C4-2B (cell line): ENCODE data around the gene AFF3.

Experiments used
- H3K27ac ChIP-seq: fragments of 450-650 bp; 2 replicates; pipeline ENCODE4 v1.5.1; 2017
- ZFX ChIP-seq: fragments of 450-650 bp; IDR thresholded peaks from 2 replicates; pipeline ENCODE4 v1.6.1; 2017
- TF ChIP-seq, protein P1 (sequence below): fragments of 450-650 bp; conservative IDR thresholded peaks from 2 replicates; pipeline ENCODE4 v1.5.1; 2017; ENCODE audit warnings: mild to moderate bottlenecking

AFF3 gene

DNA sequence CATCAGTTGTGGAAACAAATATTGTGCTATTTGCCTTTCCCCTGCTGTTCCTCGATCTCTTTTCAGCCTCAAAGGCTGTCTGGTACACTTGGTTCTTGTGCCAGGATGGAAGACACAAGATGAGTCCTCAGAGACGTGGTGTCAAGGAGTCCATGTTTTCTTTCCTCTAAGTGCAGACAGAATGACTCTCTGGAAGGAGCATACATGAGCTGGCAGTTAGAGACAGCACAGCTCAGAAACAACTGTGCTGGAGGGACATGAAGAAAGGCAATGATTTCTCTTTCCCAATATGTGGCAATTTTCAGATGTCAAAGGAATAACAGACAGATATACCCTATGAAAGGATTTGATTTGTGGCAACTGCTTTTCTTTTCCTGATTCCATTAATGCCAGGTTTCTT lies 162.2 kb downstream of the AFF3 start:
- H3K27ac ChIP-seq: no peak overlapping the region

DNA sequence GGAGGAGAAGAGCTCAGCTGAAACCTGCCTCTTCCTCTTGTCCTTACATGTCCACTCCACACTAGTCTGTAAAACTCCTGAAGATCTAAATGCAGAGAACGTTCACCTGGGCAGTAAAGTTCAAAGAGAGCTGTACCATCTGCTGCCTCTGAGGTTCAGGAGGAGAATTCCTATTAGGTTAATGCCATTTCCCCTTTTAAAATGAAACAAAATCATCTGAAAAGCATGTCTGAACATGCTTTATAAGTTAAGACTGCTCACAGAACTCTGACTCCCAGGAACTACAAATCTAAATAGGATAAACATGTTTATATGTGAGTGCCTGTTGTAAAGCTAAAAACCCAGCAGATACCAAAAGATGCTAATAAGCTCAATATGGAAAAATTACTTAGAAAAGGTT lies 164.4 kb downstream of the AFF3 start:
- TF ChIP-seq, protein P1, sequence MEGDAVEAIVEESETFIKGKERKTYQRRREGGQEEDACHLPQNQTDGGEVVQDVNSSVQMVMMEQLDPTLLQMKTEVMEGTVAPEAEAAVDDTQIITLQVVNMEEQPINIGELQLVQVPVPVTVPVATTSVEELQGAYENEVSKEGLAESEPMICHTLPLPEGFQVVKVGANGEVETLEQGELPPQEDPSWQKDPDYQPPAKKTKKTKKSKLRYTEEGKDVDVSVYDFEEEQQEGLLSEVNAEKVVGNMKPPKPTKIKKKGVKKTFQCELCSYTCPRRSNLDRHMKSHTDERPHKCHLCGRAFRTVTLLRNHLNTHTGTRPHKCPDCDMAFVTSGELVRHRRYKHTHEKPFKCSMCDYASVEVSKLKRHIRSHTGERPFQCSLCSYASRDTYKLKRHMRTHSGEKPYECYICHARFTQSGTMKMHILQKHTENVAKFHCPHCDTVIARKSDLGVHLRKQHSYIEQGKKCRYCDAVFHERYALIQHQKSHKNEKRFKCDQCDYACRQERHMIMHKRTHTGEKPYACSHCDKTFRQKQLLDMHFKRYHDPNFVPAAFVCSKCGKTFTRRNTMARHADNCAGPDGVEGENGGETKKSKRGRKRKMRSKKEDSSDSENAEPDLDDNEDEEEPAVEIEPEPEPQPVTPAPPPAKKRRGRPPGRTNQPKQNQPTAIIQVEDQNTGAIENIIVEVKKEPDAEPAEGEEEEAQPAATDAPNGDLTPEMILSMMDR: no peak
- no peak for TF ChIP-seq ZFX
- no peak overlapping the region for H3K27ac ChIP-seq

More for the DNA sequence above, 162.2 kb downstream of the AFF3 start:
- no peak for TF ChIP-seq ZFX
- TF ChIP-seq, protein P1: no peak

DNA sequence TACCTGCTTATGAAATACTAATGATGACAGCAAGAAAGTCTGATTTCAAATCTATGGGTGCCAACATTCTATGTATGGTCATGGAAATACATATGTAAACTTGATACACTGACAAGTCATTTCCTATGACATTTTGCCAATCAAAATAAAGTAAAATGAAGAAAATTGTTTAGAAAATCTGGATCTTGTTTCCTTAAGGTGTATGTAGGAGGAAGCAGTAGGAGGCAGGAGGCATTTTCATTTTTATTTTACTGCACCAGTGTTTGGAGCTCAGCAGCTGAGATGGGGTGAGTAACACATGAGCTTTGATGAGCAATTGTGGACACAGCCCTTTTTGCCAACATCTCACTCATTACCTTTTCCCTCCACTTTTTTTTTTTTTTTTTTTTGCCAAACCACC lies 167.0 kb downstream of the AFF3 start:
- TF ChIP-seq, protein P1: no peak
- no peak for TF ChIP-seq ZFX
- no peak overlapping the region for H3K27ac ChIP-seq

DNA sequence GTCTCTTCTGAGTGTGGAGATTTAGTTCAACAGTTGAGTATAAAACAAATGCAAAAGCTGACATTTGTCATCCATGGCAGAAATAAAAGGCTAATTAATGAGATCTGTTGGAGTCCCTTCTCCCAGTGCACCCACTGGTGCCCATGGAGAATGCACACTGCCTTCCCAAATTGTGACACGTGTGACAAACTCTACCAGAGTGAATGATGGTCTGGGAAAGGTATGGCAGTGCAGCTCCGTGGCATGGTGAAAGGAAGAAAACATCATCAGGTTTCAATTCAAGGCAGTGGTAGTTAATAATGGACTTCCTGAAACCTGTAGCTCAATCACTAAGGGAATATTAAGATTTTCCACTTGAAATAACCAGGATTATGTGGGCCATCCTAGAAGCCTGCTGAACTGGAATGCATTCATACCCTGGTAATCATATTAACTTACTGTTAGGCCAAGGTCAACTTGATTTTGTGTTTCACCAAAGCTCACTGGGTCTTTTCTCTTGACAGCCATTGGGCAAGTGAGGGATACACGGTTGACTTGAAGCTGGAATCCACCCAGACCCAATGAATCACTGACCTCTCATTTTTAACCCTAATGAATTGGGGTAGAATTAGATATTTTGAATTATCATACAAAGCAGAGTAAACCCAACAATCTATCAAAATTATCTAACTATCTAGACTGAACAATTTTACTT lies 167.6 kb downstream of the AFF3 start:
- TF ChIP-seq, protein P1: no peak
- no peak for TF ChIP-seq ZFX
- H3K27ac ChIP-seq: no peak overlapping the region

DNA sequence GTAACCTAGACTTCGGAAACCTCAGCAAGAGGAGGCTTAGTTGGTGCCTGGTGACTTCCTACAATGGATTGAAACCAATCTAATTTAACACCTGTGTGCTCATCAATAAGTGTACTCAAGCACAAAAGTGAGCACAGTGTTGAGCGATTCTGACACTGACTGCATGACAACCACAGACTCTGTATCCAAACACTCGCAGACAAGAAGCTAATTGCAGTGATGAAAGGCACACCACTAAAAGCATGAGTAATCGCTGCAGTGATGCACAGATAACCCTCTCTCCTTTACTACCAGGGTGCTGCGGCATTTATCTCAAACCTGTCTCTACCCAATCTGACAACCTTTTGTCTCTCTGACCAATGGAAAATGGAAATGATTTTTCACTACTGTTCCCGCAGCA lies 168.1 kb downstream of the AFF3 start:
- no peak overlapping the region for H3K27ac ChIP-seq
- TF ChIP-seq, protein P1: no peak
- no peak for TF ChIP-seq ZFX

DNA sequence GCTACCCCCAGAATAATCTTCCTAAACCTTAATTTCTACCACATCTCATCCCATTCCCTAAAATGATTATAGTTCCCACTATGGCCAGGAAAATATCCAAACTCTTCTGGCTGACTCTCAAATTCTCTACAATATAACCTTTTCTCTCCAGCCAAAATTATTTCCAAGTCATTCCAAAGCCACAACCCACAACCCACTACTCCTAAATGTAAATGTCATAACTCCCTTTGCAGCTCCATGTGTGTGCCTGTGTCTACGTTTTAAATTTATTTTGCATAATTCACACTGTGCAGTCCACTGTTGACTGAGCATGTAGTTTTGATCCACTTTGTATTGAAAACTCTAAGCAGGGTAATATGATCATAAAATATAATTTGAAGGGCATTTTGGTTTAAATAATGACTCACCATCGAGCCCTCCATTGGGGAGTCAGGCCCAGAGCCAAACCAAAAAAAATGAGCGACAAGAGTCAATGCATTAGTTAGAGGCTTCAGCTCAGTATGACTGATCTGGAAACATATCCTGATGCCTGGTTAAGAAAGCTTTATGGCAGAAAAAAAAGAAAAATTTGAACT lies 171.0 kb downstream of the AFF3 start:
- no peak overlapping the region for H3K27ac ChIP-seq

DNA sequence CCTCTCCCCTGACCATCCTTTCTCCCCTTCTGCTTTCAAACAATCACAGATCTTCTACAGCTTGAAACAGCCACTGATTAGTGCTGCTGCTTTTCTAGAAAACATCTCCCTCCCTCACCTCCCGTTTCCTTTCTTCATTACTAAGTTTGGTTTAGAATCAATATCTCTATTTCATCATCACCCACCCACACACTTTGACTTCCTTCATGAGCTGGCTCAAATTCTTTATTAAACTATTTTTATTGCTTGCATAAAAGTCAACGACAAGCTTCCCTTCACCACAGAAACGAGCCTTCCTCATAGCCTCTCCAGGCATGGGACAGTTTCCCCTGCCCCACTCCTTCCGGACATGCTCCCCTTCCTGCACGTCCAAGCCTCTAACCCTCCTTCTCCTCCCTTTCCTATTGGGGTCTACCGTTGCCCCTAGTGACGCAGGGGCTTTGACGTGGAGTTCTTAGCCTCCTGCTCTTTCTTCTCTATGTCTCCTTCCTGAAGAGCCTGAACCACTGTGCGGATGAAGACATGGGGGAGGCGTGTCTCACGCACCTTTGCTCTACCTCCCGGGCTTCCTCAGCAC lies 172.0 kb downstream of the AFF3 start:
- H3K27ac ChIP-seq: no peak overlapping the region
- TF ChIP-seq, protein P1: no peak
- TF ChIP-seq ZFX: no peak

More for the DNA sequence above, 171.0 kb downstream of the AFF3 start:
- TF ChIP-seq, protein P1: no peak
- no peak for TF ChIP-seq ZFX
